ENCODE results near the gene CDK9.
A peak's percentile ranks its signal among the peaks of the same experiment; 100 is the strongest.
"Not testable (repeated sequence)": the region's sequence is repeated elsewhere in the genome, so short reads cannot be mapped to it uniquely, and the experiment has no call there.

CDK9 gene

GRCh38 chr9:127780126-127780885 lies 5.5 kb upstream of the CDK9 start:
- no peak for DNase-seq (ENCODE audit: low spot score)

GRCh38 chr9:127780909-127781308 lies 4.9 kb upstream of the CDK9 start:
- DNase-seq (ENCODE audit: low spot score): not testable (repeated sequence)

GRCh38 chr9:127781806-127782205 lies 4.0 kb upstream of the CDK9 start:
- DNase-seq (ENCODE audit: low spot score): no peak

GRCh38 chr9:127783111-127784008 lies 2.5 kb upstream of the CDK9 start:
- DNase-seq (ENCODE audit: low spot score): no peak

- peak; percentile 87 for DNase-seq (ENCODE audit: low spot score)
Observed at GRCh38 chr9:127785023-127785932, 556 bp upstream of the CDK9 start.

- DNase-seq (ENCODE audit: low spot score): peak; percentile 53
Observed at GRCh38 chr9:127786773-127787104, 905 bp downstream of the CDK9 start.

- DNase-seq (ENCODE audit: low spot score): no peak
Observed at GRCh38 chr9:127788337-127789011, 2.6 kb downstream of the CDK9 start.

GRCh38 chr9:127789179-127789578 lies 3.3 kb downstream of the CDK9 start:
- DNase-seq (ENCODE audit: low spot score): no peak

- DNase-seq (ENCODE audit: low spot score): no peak
Observed at GRCh38 chr9:127790094-127790855, 4.4 kb downstream of the CDK9 start.

- DNase-seq (ENCODE audit: low spot score): peak; percentile 50
Observed at GRCh38 chr9:127791085-127791484, 5.3 kb downstream of the CDK9 start.

- DNase-seq (ENCODE audit: low spot score): no peak
Observed at GRCh38 chr9:127792417-127793031, 6.7 kb downstream of the CDK9 start.

GRCh38 chr9:127793093-127793708 lies 7.4 kb downstream of the CDK9 start:
- no peak for DNase-seq (ENCODE audit: low spot score)

GRCh38 chr9:127794001-127794791 lies 8.4 kb downstream of the CDK9 start:
- no peak for DNase-seq (ENCODE audit: low spot score)

GRCh38 chr9:127796225-127796813 lies 10.5 kb downstream of the CDK9 start:
- DNase-seq (ENCODE audit: low spot score): peak; percentile 40

- no peak for DNase-seq (ENCODE audit: low spot score)
Observed at GRCh38 chr9:127796852-127797370, 11.1 kb downstream of the CDK9 start.

- no peak for DNase-seq (ENCODE audit: low spot score)
Observed at GRCh38 chr9:127801955-127802575, 16.2 kb downstream of the CDK9 start.

GRCh38 chr9:127802576-127803443 lies 17.0 kb downstream of the CDK9 start, which contains the start of gene FPGS:
Gene FPGS (plus strand): TSS chr9:127802882. CDS start chr9:127802925, 43 bp downstream.
- DNase-seq (ENCODE audit: low spot score): peak; percentile 95
